DOHH2 (cell line): ENCODE measurements around the gene CCDC152.

Source experiments
- H3F3A ChIP-seq: fragments of 200-600 bp; sonication (generic), shearing (Covaris generic); 2 replicates; pipeline ENCODE4 v1.6.0; 2016; ENCODE audit warnings: antibody characterized with exemption, mild to moderate bottlenecking; ENCODE audit not compliant: control insufficient read depth, insufficient read depth
- H3K27ac ChIP-seq: fragments of 200-600 bp; sonication (generic); 2 replicates; pipeline ENCODE4 v1.5.1; 2014; ENCODE audit warnings: low read depth, mild to moderate bottlenecking, low read length, moderate library complexity
- H3K27me3 ChIP-seq: fragments of 200-600 bp; sonication (generic); 2 replicates; pipeline ENCODE4 v1.6.1; 2014; ENCODE audit warnings: mild to moderate bottlenecking, low read length, mixed read lengths; ENCODE audit not compliant: control insufficient read depth
- H3K36me3 ChIP-seq: fragments of 200-600 bp; sonication (generic); 2 replicates; pipeline ENCODE4 v1.6.1; 2014; ENCODE audit warnings: mild to moderate bottlenecking, low read length, moderate library complexity, mixed read lengths; ENCODE audit not compliant: control insufficient read depth
- H3K4me1 ChIP-seq: fragments of 200-600 bp; sonication (generic); 2 replicates; pipeline ENCODE4 v1.6.1; 2014; ENCODE audit warnings: mild to moderate bottlenecking, low read length, mixed read lengths; ENCODE audit not compliant: control insufficient read depth
- H3K4me2 ChIP-seq: fragments of 200-600 bp; sonication (generic); 2 replicates; pipeline ENCODE4 v1.6.0; 2014; ENCODE audit warnings: mild to moderate bottlenecking, low read length, moderate library complexity
- H3K4me3 ChIP-seq: fragments of 200-600 bp; sonication (generic); 2 replicates; pipeline ENCODE4 v1.5.1; 2014; ENCODE audit warnings: mild to moderate bottlenecking, low read length, mixed read lengths
- H3K79me2 ChIP-seq: fragments of 200-600 bp; sonication (generic); 2 replicates; pipeline ENCODE4 v1.6.1; 2014; ENCODE audit warnings: mild to moderate bottlenecking, low read length, mixed read lengths; ENCODE audit not compliant: control insufficient read depth
- H3K9me2 ChIP-seq: fragments of 200-600 bp; sonication (generic); replicated peaks from 2 replicates; pipeline ENCODE4 v1.6.1; 2014; ENCODE audit warnings: mild to moderate bottlenecking, low read length, mixed read lengths; ENCODE audit not compliant: control insufficient read depth
- H3K9me3 ChIP-seq: fragments of 200-600 bp; sonication (generic); 2 replicates; pipeline ENCODE4 v1.6.1; 2014; ENCODE audit warnings: antibody characterized with exemption, low read length, mixed read lengths; ENCODE audit not compliant: control insufficient read depth, insufficient read depth
- H4K20me1 ChIP-seq: fragments of 200-600 bp; sonication (generic); 2 replicates; pipeline ENCODE4 v1.6.0; 2014; ENCODE audit warnings: low read depth, mild to moderate bottlenecking, antibody characterized with exemption, low read length, moderate library complexity; ENCODE audit not compliant: control insufficient read depth, insufficient read depth
- EZH2phosphoT487 ChIP-seq: fragments of 200-600 bp; sonication (generic); IDR thresholded peaks from 2 replicates; pipeline ENCODE4 v1.6.1; 2017; ENCODE audit warnings: borderline replicate concordance, mild to moderate bottlenecking, antibody characterized with exemption, low read length, moderate library complexity, mixed read lengths
- TF ChIP-seq, protein P1 (sequence below): fragments of 200-600 bp; sonication (generic); IDR thresholded peaks from one replicate; pipeline ENCODE4 v1.5.1; 2014; ENCODE audit warnings: antibody characterized with exemption, mild to moderate bottlenecking, low read depth, low read length; ENCODE audit not compliant: poor library complexity, severe bottlenecking

The CCDC152 gene

DNA sequence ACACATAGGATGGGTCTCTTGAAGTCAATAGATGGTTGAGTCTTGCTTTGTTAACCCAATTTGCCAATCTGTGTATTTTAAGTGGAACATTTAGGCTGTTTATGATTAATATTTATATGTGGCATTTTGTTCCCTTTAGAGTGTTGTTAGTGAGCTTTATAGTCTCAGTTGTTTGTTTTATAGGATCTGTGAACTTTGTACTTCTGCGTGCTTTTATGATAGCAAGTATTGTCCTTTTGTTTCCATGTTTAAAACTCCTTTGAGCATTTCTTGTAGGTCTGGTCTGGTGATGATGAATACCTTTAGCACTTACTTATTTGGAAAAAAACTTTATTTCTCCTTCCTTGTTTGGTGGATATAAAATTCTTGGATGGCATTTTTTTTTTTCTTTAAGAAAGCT, 31.2 kb downstream of the CCDC152 start:
- H3K9me3 ChIP-seq = peaks cover 4% of the 10 kb centered on the region; the same call in 1 of the 2 replicates
- H3K27ac ChIP-seq = no peak overlapping the region
- no peaks in the 10 kb centered on the region for H3K36me3 ChIP-seq

DNA sequence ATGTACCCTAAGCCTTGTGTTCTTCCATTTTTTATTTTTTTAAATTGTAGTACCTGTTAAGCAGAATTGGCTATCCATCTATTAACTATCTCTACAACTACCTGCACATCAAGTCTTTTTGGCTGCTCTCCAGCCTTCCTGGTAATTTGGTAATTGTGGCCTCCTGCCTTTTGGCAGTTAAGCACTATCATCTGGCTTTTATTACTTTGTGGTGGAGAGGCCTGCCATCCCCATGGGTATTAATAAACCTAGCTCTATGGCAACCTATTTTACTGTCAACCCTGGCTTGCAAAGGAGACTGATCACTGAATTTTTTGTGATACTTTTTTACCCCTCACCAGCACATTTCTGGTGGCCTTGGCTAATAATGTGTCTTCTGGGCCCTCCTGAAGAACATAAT, 34.5 kb downstream of the CCDC152 start:
- H3K4me2 ChIP-seq = no peak overlapping the region
- H3K4me1 ChIP-seq = no peaks in the 10 kb centered on the region
- no peaks in the 10 kb centered on the region for H3K79me2 ChIP-seq
- no peaks in the 10 kb centered on the region for H3K36me3 ChIP-seq
- H3K4me3 ChIP-seq = no peak overlapping the region
- H3K9me2 ChIP-seq = no peaks in the 10 kb centered on the region
- H3F3A ChIP-seq = no peaks in the 10 kb centered on the region
- no peak overlapping the region for H3K27ac ChIP-seq
- TF ChIP-seq EZH2phosphoT487 = no peak
- TF ChIP-seq, protein P1, sequence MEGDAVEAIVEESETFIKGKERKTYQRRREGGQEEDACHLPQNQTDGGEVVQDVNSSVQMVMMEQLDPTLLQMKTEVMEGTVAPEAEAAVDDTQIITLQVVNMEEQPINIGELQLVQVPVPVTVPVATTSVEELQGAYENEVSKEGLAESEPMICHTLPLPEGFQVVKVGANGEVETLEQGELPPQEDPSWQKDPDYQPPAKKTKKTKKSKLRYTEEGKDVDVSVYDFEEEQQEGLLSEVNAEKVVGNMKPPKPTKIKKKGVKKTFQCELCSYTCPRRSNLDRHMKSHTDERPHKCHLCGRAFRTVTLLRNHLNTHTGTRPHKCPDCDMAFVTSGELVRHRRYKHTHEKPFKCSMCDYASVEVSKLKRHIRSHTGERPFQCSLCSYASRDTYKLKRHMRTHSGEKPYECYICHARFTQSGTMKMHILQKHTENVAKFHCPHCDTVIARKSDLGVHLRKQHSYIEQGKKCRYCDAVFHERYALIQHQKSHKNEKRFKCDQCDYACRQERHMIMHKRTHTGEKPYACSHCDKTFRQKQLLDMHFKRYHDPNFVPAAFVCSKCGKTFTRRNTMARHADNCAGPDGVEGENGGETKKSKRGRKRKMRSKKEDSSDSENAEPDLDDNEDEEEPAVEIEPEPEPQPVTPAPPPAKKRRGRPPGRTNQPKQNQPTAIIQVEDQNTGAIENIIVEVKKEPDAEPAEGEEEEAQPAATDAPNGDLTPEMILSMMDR = no peak
- no peaks in the 10 kb centered on the region for H3K27me3 ChIP-seq
- no peaks in the 10 kb centered on the region; the same call in 1 of the 2 replicates for H3K9me3 ChIP-seq
- H4K20me1 ChIP-seq = no peaks in the 10 kb centered on the region

More for the DNA sequence above, 31.2 kb downstream of the CCDC152 start:
- Histone ChIP-seq H3K4me1 (no peaks in the 10 kb centered on the region), H3K9me2 (no peaks in the 10 kb centered on the region), H3K27me3 (no peaks in the 10 kb centered on the region), H3K4me2 (no peak overlapping the region), H3F3A (no peaks in the 10 kb centered on the region), H3K4me3 (no peak overlapping the region), H4K20me1 (no peaks in the 10 kb centered on the region), H3K79me2 (no peaks in the 10 kb centered on the region)
- no peak for TF ChIP-seq EZH2phosphoT487
- TF ChIP-seq, protein P1 = no peak

- Histone ChIP-seq H3K4me2 (no peak overlapping the region), H3K79me2 (no peaks in the 10 kb centered on the region), H3K9me2 (no peaks in the 10 kb centered on the region), H3K9me3 (no peaks in the 10 kb centered on the region), H3F3A (no peaks in the 10 kb centered on the region), H3K4me1 (no peaks in the 10 kb centered on the region), H3K27me3 (no peaks in the 10 kb centered on the region), H3K36me3 (peaks cover 6% of the 10 kb centered on the region; the same call in 1 of the 2 replicates), H4K20me1 (no peaks in the 10 kb centered on the region), H3K27ac (no peak overlapping the region), H3K4me3 (no peak overlapping the region)
- TF ChIP-seq, protein P1 = no peak
- TF ChIP-seq EZH2phosphoT487 = no peak
Observed at GRCh38 chr5:42798284-42799240, 41.9 kb downstream of the CCDC152 start.
